GM13976 (cell line): Measurements from ENCODE around the gene SMC4.

Source experiments
- DNase-seq: peaks from one replicate; pipeline ENCODE4 v3.0.0; 2012; ENCODE audit warnings: low spot score
- CTCF ChIP-seq: IDR thresholded peaks from 2 replicates; pipeline ENCODE4 v1.5.1; 2012; ENCODE audit warnings: borderline replicate concordance, mild to moderate bottlenecking; ENCODE audit not compliant: insufficient read depth; ENCODE audit errors: extremely low read depth, missing control alignments, control extremely low read depth
- in situ Hi-C: fragments of 300-500 bp; cut with MboI; formaldehyde crosslinking; loops from one replicate; pipeline ENCODE4 v1.12.0; 2022; ENCODE audit warnings: low sequenced_read_pairs, mixed read lengths, inconsistent platforms; ENCODE audit not compliant: unreplicated experiment

SMC4 gene

GRCh38 chr3:160378331-160379109 lies 20.9 kb upstream of the SMC4 start:
- DNase-seq, result no peak
- in situ Hi-C loops, result no loop called here
- no peak for TF ChIP-seq CTCF

- no peak for TF ChIP-seq CTCF
- DNase-seq, result no peak
- in situ Hi-C loops, result no loop called here
Observed at GRCh38 chr3:160379628-160380214, 19.7 kb upstream of the SMC4 start.

DNA sequence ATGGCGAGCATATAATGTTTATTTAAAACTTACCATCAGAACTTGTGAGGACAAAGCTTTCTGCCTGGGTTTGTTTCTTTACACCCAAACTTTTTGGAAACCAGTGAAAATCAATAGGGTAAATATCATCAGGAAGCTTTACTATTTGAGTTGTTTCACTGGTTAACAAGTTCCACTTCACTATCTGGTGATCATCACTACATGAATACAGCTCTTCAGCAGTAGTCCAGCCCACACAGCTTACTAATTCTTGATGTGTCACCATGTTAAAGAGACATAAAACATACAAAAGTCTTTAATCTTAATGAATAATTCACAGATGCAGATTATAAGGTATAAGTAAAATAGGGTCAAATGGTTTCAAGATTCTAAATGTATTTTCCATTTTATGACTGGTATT lies 18.0 kb upstream of the SMC4 start:
- no peak for TF ChIP-seq CTCF
- in situ Hi-C loops, result no loop called here
- no peak for DNase-seq

GRCh38 chr3:160384639-160385318 lies 14.7 kb upstream of the SMC4 start:
- no peak for TF ChIP-seq CTCF
- in situ Hi-C loops, result no loop called here
- DNase-seq, result no peak

GRCh38 chr3:160390565-160391138 lies 8.8 kb upstream of the SMC4 start:
- no peak for DNase-seq
- no peak for TF ChIP-seq CTCF
- in situ Hi-C loops, result no loop called here

DNA sequence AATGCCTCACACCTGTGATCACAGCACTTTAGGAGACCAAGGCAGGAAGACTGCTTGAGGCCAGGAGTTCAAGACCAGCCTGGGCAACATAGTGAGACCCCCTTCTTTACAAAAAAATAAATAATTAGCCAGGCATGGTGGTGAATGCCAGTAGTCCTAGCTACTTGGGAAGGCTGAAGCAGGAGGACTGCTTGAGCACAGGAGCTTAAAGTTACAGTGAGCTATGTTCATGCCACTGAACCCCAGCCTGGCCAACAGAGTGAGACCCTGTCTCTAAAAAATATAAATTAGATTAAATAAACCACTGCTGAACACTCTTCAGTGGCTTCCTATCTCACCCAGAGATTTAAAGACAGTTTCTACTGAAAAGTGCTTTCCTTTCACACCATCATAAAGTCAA lies 6.7 kb upstream of the SMC4 start:
- in situ Hi-C loops, result no loop called here
- no peak for TF ChIP-seq CTCF

More for the DNA sequence above, 6.7 kb upstream of the SMC4 start:
- no peak for DNase-seq
